HFF-Myc (cell line): ENCODE measurements around the gene SIM1.

Experiments
- DNase-seq: peaks from one replicate; pipeline ENCODE4 v3.0.0-alpha.2; 2011; ENCODE audit warnings: low read depth; ENCODE audit errors: extremely low read depth
- H3K4me3 ChIP-seq: replicated peaks from 2 replicates; pipeline ENCODE4 v1.5.1; 2011; ENCODE audit warnings: low read depth, mild to moderate bottlenecking, control low read depth, low read length
- CTCF ChIP-seq: IDR thresholded peaks from 2 replicates; pipeline ENCODE4 v1.5.1; 2012; ENCODE audit warnings: mild to moderate bottlenecking, low read depth, low read length, control low read depth; ENCODE audit errors: missing control alignments

SIM1 gene

GRCh38 chr6:100503043-100503705, 38.5 kb upstream of the SIM1 start:
- H3K4me3 ChIP-seq: no peak overlapping the region
- no peak for DNase-seq
- TF ChIP-seq CTCF: no peak

GRCh38 chr6:100493206-100493888, 28.6 kb upstream of the SIM1 start:
- DNase-seq: no peak

GRCh38 chr6:100491952-100492670, 27.4 kb upstream of the SIM1 start:
- no peak for DNase-seq
- TF ChIP-seq CTCF: no peak
- H3K4me3 ChIP-seq: no peak overlapping the region

More at GRCh38 chr6:100493206-100493888, 28.6 kb upstream of the SIM1 start:
- no peak for TF ChIP-seq CTCF
- H3K4me3 ChIP-seq: no peak overlapping the region

GRCh38 chr6:100490065-100490464, 25.3 kb upstream of the SIM1 start:
- DNase-seq: no peak
- TF ChIP-seq CTCF: no peak
- no peak overlapping the region for H3K4me3 ChIP-seq

GRCh38 chr6:100488244-100488643, 23.5 kb upstream of the SIM1 start:
- DNase-seq: no peak
- no peak for TF ChIP-seq CTCF

GRCh38 chr6:100487638-100488037, 22.9 kb upstream of the SIM1 start:
- no peak for TF ChIP-seq CTCF
- no peak for DNase-seq
- H3K4me3 ChIP-seq: no peak overlapping the region

More at GRCh38 chr6:100488244-100488643, 23.5 kb upstream of the SIM1 start:
- H3K4me3 ChIP-seq: no peak overlapping the region
